ENCODE measurements around the gene NPAS1.
"Not testable (repeated sequence)": the region's sequence is repeated elsewhere in the genome, so short reads cannot be mapped to it uniquely, and the experiment has no call there.

The NPAS1 gene

DNA sequence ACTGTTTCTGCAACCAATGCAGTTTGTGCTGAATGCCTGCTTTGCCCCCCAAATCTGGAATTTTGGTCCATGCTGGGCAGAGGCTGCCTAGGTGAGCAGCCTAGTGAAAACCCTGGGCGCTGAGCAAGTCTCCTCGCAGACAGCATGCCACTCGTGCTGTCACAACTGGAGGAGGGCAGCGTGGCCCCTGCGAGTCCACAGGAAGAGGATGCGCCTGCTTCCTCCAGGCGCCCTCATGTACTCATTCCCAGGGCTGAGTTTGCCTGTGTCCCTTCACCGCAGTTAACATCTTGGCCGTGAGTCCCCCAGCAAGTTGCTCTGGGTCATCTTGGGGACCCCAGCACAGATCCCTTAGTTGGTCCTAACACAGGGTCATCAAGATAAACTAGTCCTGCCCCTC is 55.0 kb downstream of the NPAS1 start:
- FAIRE-seq, result no peak

DNA sequence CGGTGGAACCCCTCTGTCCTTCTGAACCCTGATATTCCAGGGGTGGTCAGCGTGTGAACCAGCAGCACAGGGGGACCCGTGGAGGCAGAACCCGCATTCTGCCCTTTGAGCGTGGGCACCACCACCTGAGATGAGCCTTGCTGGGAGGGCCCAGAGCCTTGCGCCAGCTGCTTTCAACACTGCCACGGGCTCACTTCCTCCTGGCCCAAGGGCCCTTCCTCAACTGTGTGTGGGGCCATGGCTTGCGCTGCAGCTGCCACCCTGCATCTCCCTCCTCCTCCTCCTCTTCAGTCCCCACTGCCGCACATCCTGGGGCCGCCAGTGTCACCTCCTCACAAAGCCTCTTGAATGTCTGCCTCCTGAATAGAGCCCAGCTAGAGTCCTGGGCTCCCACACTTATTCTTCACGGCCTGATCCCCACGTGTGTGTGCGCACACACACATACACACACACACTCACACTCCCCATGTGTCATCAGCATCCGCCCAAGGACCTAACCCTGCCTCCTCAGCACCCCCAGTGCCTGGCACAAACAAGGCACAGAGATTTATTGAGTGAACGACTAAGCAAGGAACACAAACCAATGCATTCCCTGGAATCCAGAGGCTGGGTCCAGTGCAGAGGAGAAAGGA is 55.7 kb downstream of the NPAS1 start:
- FAIRE-seq (no peak), DNase-seq (ENCODE audit: insufficient read length, low spot score) (no peak)

More for the DNA sequence above, 55.0 kb downstream of the NPAS1 start:
- no peak for DNase-seq (ENCODE audit: insufficient read length, low spot score)

- FAIRE-seq, result no peak
Measured at GRCh38 chr19:47075941-47076340, 56.3 kb downstream of the NPAS1 start.

GRCh38 chr19:47078351-47078750 is 58.7 kb downstream of the NPAS1 start:
- FAIRE-seq; DNase-seq (ENCODE audit: insufficient read length, low spot score): not testable (repeated sequence)

More at GRCh38 chr19:47075941-47076340, 56.3 kb downstream of the NPAS1 start:
- no peak for DNase-seq (ENCODE audit: insufficient read length, low spot score)

DNA sequence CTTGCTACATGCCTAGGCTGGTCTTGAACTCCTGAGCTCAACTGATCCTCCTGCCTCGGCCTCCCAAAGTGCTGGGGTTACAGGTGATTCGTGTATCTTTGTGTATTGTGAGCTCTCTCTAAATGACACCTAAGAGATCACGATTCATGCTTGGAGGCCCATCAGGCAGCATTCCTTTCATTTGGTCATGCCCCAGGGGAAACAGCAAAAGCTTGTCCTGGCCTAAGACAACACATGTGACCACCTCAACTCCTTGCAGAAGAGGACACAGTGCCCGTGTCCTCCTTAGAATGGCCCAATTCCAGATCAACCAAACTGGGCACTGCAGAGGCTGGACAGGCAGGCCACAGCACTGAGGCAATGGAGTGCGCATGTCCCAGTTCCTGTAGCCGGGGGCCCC is 61.5 kb downstream of the NPAS1 start:
- no peak for DNase-seq (ENCODE audit: insufficient read length, low spot score)
- no peak for FAIRE-seq

- DNase-seq (ENCODE audit: insufficient read length, low spot score) (no peak), FAIRE-seq (no peak)
Measured at GRCh38 chr19:47082493-47082892, 62.9 kb downstream of the NPAS1 start.

DNA sequence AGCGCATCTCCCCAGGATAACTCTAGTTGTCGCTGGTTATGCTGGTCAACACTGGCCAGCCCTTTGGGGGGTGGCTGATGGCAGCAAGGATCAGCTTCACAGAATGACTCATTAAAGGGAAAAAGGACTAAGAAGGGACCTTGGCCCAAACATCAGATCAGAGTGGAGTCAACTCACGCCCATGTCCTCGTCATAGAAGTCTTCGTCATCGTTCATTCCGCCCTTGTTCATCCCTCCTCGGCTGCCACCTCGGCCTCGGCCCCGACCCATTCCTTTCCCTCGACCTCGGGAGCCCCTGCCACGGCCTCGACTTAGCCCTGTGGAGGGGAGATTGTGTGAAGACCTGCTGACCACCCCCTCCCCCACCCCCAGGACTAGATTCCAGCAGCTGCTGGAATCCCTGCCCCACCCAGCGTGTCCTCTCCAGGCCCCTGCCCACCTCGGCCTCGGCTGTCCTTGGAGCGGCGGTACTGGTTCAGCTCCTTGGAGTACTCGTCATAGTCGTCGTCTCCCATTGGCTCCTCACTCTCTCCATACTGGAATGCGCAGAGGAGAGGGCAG is 65.3 kb downstream of the NPAS1 start:
- DNase-seq (ENCODE audit: insufficient read length, low spot score) (no peak), FAIRE-seq (no peak)

GRCh38 chr19:47086280-47086679 is 66.6 kb downstream of the NPAS1 start:
- DNase-seq (ENCODE audit: insufficient read length, low spot score), result no peak
- FAIRE-seq, result no peak

- no peak for DNase-seq (ENCODE audit: insufficient read length, low spot score)
Measured at GRCh38 chr19:47089767-47090350, 70.2 kb downstream of the NPAS1 start.

DNA sequence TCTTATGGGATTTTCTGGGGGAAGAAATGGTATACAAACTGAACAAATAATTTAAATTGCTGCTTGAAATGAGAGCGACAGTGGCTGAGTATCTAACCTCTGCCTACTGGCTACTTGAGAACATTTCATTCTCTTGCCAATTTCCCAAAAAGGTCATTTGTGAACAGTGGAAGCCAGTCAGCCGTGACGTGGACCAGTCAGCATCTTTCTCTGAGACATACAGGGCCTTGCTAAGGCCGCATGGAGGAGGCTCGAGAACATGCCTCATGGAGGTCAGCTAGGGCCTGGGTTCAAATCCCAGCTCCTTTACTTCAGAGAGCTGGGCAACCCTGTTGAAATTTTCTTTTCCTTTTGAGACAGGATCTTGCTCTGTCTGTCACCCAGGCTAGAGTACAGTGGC is 73.6 kb downstream of the NPAS1 start:
- DNase-seq (ENCODE audit: insufficient read length, low spot score) (no peak), FAIRE-seq (peak; percentile 66)

More at GRCh38 chr19:47089767-47090350, 70.2 kb downstream of the NPAS1 start:
- no peak for FAIRE-seq

DNA sequence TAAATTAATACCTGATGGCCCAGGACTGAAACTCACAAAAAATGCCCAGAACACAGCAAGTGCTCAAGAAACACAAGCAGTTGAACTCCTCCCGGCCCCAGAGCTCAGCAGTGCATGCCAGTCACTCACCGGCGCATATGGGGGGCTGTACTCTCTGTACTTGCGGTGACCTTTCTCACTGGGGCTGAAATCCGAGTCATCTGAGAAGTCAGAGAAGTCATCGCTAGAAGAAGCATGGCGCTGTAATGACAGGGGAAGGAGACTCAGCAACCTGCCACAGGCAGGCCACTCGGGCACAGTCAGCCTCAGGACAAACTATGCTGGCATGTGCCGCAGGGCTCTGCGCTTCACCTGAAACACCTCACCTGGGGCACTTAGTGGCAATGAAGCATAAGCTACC is 74.2 kb downstream of the NPAS1 start:
- DNase-seq (ENCODE audit: insufficient read length, low spot score) (peak; percentile 65), FAIRE-seq (peak; percentile 71)

GRCh38 chr19:47094557-47095475 is 75.2 kb downstream of the NPAS1 start:
- FAIRE-seq (peak; percentile 58), DNase-seq (ENCODE audit: insufficient read length, low spot score) (no peak)

Measured in GM19239 (cell line).